Gastrocnemius medialis (tissue), 4 donors: ENCODE data around the gene SEC14L5. TPM values are rescaled to one million over a fixed set of nuclear protein-coding genes. Genes with fewer than 3 reads are reported as not detected.

Experiments used
- ATAC-seq, 2 donors: fragments of 150-250 bp; one replicate each; pipeline ENCODE4 v1.9.1; 2016
- DNase-seq, 2 donors: peaks; one replicate each; pipeline ENCODE4 v3.0.0-alpha.2; 2019
- H3K27ac ChIP-seq, 4 donors: fragments of 200-600 bp; sonication (generic); 1 replicate in 1 of 4; 2 replicates in 3 of 4; pipeline ENCODE4 v1.5.1; 2016 to 2018; ENCODE audit warnings: mild to moderate bottlenecking in 2 of 4, moderate library complexity in 1 of 4
- H3K27me3 ChIP-seq, 3 donors: fragments of 200-600 bp; sonication (generic) in 2 of 3; 1 replicate in 1 of 3; 2 replicates in 2 of 3; pipeline versions ENCODE4 v1.5.1 to v1.6.0; 2016 to 2019; ENCODE audit warnings: mild to moderate bottlenecking in 1 of 3, moderate library complexity in 1 of 3
- H3K36me3 ChIP-seq, 2 donors: fragments of 200-600 bp; sonication (generic) in 1 of 2; one replicate each; pipeline ENCODE4 v1.5.1; 2017 to 2018
- H3K4me1 ChIP-seq, 2 donors: fragments of 200-600 bp; sonication (generic) in 1 of 2; one replicate each; pipeline ENCODE4 v1.5.1; 2016 to 2017; ENCODE audit warnings: mild to moderate bottlenecking in 2 of 2
- H3K4me3 ChIP-seq, 4 donors: fragments of 200-600 bp; sonication (generic) in 3 of 4; 1 replicate in 1 of 4; 2 replicates in 3 of 4; pipeline ENCODE4 v1.5.1; 2016 to 2019; ENCODE audit warnings: mild to moderate bottlenecking in 2 of 4
- H3K9me3 ChIP-seq, 3 donors: fragments of 200-600 bp; sonication (generic) in 2 of 3; 1 replicate in 1 of 3; 2 replicates in 2 of 3; pipeline ENCODE4 v1.5.1; 2016 to 2019
- CTCF ChIP-seq, 5 experiments: fragments of 450-650 bp in 3 of 5; fragments of 200-600 bp in 2 of 5; sonication (generic) in 2 of 5; IDR thresholded peaks in 4 of 5; conservative IDR thresholded peaks in 1 of 5; 1 replicate in 4 of 5; 2 replicates in 1 of 5; pipeline ENCODE4 v1.5.1; 2016 to 2019; ENCODE audit warnings: antibody characterized with exemption in 5 of 5, mild to moderate bottlenecking in 3 of 5, moderate library complexity in 3 of 5
- POLR2A ChIP-seq, 2 donors: fragments of 450-650 bp; IDR thresholded peaks; one replicate each; pipeline ENCODE4 v1.6.1; 2017; ENCODE audit warnings: antibody characterized with exemption in 2 of 2, mild to moderate bottlenecking in 2 of 2, moderate library complexity in 2 of 2
- in situ Hi-C, 4 donors: fragments of 200-750 bp; cut with MboI; loops; one replicate each; pipeline versions ENCODE4 v1.15.0 to v1.8.0; 2017; ENCODE audit warnings: low sequenced_read_pairs in 4 of 4
- intact Hi-C: fragments of 100-400 bp; cut with DNase I; formaldehyde crosslinking; loops from one replicate; pipeline ENCODE4 v1.15.1; 2023; ENCODE audit warnings: low total_unique reads
- total RNA-seq, 4 donors: library from RNA; depleted of rRNA; stranded (reverse); fragments of >200 nt; gene quantifications; one replicate each; pipeline versions ENCODE4 v1.1.0 to v1.2.3, GENCODE V29; 2016

Gene SEC14L5
- total RNA-seq, 4 donors from 2014 or later, result 0.85 to 5.8 (median 1.5) TPM

DNA sequence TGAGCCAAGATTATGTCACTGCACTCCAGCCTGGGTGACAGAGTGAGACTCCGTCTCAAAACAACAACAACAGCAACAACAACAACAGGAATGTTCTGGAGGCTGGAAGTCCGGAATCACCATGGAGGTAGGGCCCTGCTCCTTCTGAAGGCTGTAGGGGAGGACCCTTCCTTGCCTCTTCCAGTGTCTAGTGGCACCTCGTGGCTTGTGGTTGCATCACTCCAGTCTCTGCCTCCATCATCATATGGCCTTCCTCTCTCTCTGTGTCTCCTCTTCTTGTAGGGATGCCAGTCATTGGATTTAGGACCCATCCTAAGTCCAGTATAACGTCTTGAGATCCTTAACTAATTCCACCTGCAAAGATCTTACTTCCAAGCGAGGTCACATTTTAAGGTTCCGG, 61.6 kb downstream of the SEC14L5 start:
- TF ChIP-seq POLR2A (IDR thresholded peaks at IDR 0.05), result no peak
- no peak for TF ChIP-seq CTCF (IDR thresholded peaks at IDR 0.05 in 4 of 5, conservative IDR thresholded peaks at IDR 0.05 in 1 of 5)
- Histone ChIP-seq H3K9me3 (no peaks in the 10 kb centered on the region), H3K4me3 (no peak overlapping the region), H3K36me3 (no peaks in the 10 kb centered on the region), H3K4me1 (peaks cover 8 to 19% of the 10 kb centered on the region in 2 donors), H3K27me3 (no peaks in the 10 kb centered on the region), H3K27ac (peak overlapping the region in 1 of 4 donors; percentile 47)
- ATAC-seq, result no peak
- in situ Hi-C loops (no loop called here), intact Hi-C loops (no loop called here)
- DNase-seq, result no peak

- Histone ChIP-seq H3K4me3 (no peak overlapping the region), H3K27me3 (no peaks in the 10 kb centered on the region), H3K4me1 (peaks cover 10 to 22% of the 10 kb centered on the region in 2 donors), H3K36me3 (no peaks in the 10 kb centered on the region), H3K9me3 (no peaks in the 10 kb centered on the region), H3K27ac (peak overlapping the region in 1 of 4 donors; percentile 47)
- in situ Hi-C loops (no loop called here), intact Hi-C loops (no loop called here)
- DNase-seq (no peak), ATAC-seq (no peak)
- TF ChIP-seq CTCF (IDR thresholded peaks at IDR 0.05 in 4 of 5, conservative IDR thresholded peaks at IDR 0.05 in 1 of 5), result no peak
- no peak for TF ChIP-seq POLR2A (IDR thresholded peaks at IDR 0.05)
These were observed 62.4 kb downstream of the SEC14L5 start for GRCh38 chr16:5020551-5020950.

DNA sequence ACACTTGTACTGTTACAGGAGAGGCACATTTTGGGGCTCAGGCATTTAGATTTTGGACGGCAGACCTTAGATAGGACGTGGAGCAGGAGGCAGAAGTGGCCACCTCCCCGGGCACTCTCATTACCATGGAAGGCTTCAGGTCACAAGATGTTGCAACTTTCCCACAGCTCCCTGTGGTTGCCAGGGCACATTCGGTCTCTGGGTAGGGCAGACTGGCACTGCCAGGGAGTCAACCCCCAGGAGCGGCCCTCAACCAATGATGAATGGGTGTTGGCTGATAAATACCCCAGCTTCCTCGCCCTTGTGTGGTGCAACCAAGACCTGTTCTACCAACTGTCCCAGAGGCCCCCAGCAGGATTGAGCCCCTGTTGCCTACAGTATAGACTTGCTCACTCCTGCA, 64.4 kb downstream of the SEC14L5 start:
- intact Hi-C loops (no loop called here), in situ Hi-C loops (no loop called here)
- Histone ChIP-seq H3K27me3 (no peaks in the 10 kb centered on the region), H3K4me1 (peaks cover 10 to 22% of the 10 kb centered on the region in 2 donors), H3K4me3 (no peak overlapping the region), H3K27ac (peak overlapping the region in 1 of 4 donors; percentile 68), H3K36me3 (peaks cover 0 to 8% of the 10 kb centered on the region in 2 donors), H3K9me3 (no peaks in the 10 kb centered on the region)
- ATAC-seq (peak; percentile 85), DNase-seq (peak; percentile 55 to 59)
- no peak for TF ChIP-seq POLR2A (IDR thresholded peaks at IDR 0.05)
- TF ChIP-seq CTCF (IDR thresholded peaks at IDR 0.05 in 4 of 5, conservative IDR thresholded peaks at IDR 0.05 in 1 of 5), result no peak

DNA sequence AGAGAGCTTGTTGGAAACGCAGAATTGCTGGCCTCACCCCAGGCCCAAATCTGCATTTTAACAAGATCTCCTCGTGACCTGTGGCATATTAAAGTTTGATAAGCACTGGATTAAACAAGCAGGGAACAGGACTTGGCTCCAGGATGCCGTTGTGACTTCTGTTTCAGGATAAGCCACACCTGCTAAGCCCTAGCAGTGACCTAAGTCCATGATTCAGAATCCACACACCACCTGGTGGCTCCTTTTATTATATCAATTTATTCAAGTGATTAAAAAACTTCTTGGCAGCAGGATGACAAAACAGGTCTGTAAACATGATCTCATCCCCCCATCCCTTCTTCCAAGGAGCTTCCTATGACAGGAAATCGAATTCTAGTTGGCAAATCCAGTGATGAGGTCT, 66.5 kb downstream of the SEC14L5 start:
- H3K4me3 ChIP-seq, result no peak overlapping the region
- intact Hi-C loops (no loop called here), in situ Hi-C loops (no loop called here)
- ATAC-seq, result peak; percentile 77 to 80
- peaks cover 0 to 11% of the 10 kb centered on the region in 2 donors for H3K36me3 ChIP-seq
- peak; percentile 12 to 40 for DNase-seq
- TF ChIP-seq CTCF (IDR thresholded peaks at IDR 0.05 in 4 of 5, conservative IDR thresholded peaks at IDR 0.05 in 1 of 5) (peak in 4 of 5 experiments; percentile 19 to 38 (median 29)), POLR2A (IDR thresholded peaks at IDR 0.05) (no peak)
- peaks cover 10 to 22% of the 10 kb centered on the region in 2 donors for H3K4me1 ChIP-seq
- H3K9me3 ChIP-seq, result no peaks in the 10 kb centered on the region
- no peaks in the 10 kb centered on the region for H3K27me3 ChIP-seq
- H3K27ac ChIP-seq, result peak overlapping the region in 1 of 4 donors; percentile 41

- Histone ChIP-seq H3K36me3 (peaks cover 0 to 11% of the 10 kb centered on the region in 2 donors), H3K27ac (peak overlapping the region in 1 of 4 donors; percentile 41), H3K4me1 (peaks cover 10 to 22% of the 10 kb centered on the region in 2 donors), H3K27me3 (no peaks in the 10 kb centered on the region), H3K4me3 (no peak overlapping the region), H3K9me3 (no peaks in the 10 kb centered on the region)
- no peak for ATAC-seq
- in situ Hi-C loops (no loop called here), intact Hi-C loops (no loop called here)
- peak in 3 of 5 experiments; percentile 10 to 37 (median 13) for TF ChIP-seq CTCF (IDR thresholded peaks at IDR 0.05 in 4 of 5, conservative IDR thresholded peaks at IDR 0.05 in 1 of 5)
- TF ChIP-seq POLR2A (IDR thresholded peaks at IDR 0.05), result no peak
- peak in 1 of 2 donors; percentile 29 for DNase-seq
These were observed 67.1 kb downstream of the SEC14L5 start for GRCh38 chr16:5025171-5025632.
